Tibial nerve (tissue), 4 donors: ENCODE measurements around the gene C3orf18.
A peak's percentile ranks its signal among the peaks of the same experiment; 100 is the strongest.

Experiments
- CTCF ChIP-seq, 5 experiments: fragments of 200-600 bp in 3 of 5; fragments of 450-650 bp in 2 of 5; sonication (generic) in 3 of 5; IDR thresholded peaks; one replicate each; pipeline ENCODE4 v1.5.1; 2016 to 2019; ENCODE audit warnings: antibody characterized with exemption in 5 of 5, mild to moderate bottlenecking in 3 of 5, moderate library complexity in 2 of 5
- EP300 ChIP-seq, 2 donors: sonication (generic); formaldehyde crosslinking; IDR thresholded peaks; one replicate each; pipeline ENCODE4 v1.6.1; 2017; ENCODE audit warnings: antibody characterized with exemption in 2 of 2, mild to moderate bottlenecking in 1 of 2

- TF ChIP-seq EP300 (IDR thresholded peaks at IDR 0.05) (no peak), CTCF (IDR thresholded peaks at IDR 0.05) (peak; percentile 85 to 92 (median 88))
These were observed 25.1 kb downstream of the C3orf18 start for GRCh38 chr3:50542177-50543034.
